H1 (cell line): Measurements from ENCODE around the gene EIF3B.

ENCODE experiments used
- ATF3 ChIP-seq: IDR thresholded peaks from 2 replicates; pipeline ENCODE4 v1.6.1; 2011; ENCODE audit warnings: low read depth, mild to moderate bottlenecking, low read length; ENCODE audit not compliant: insufficient read depth
- BACH1 ChIP-seq: IDR thresholded peaks from 2 replicates; pipeline ENCODE4 v1.6.1; 2012; ENCODE audit warnings: low read length, improper control_type of control experiment
- CREB1 ChIP-seq: IDR thresholded peaks from 2 replicates; pipeline ENCODE4 v1.6.1; 2012; ENCODE audit warnings: inconsistent platforms
- EZH2 ChIP-seq: fragments of 200-600 bp; sonication (generic); IDR thresholded peaks from 2 replicates; pipeline ENCODE4 v1.7.1; 2012; ENCODE audit warnings: low read depth, mild to moderate bottlenecking, moderate library complexity, low read length, inconsistent platforms; ENCODE audit not compliant: severe bottlenecking
- KDM1A ChIP-seq: fragments of 200-600, 300-600 bp; sonication (generic); IDR thresholded peaks from 2 replicates; pipeline ENCODE4 v1.7.1; 2016; ENCODE audit warnings: mild to moderate bottlenecking, low read length, borderline replicate concordance
- POLR2A ChIP-seq, 2 experiments: IDR thresholded peaks; 1 replicate in 1 of 2; 2 replicates in 1 of 2; pipeline ENCODE4 v1.6.1; 2011; ENCODE audit warnings: low read depth in 2 of 2, low read length in 2 of 2, mild to moderate bottlenecking in 2 of 2; ENCODE audit errors: control extremely low read depth in 1 of 2
- POLR2AphosphoS5 ChIP-seq: IDR thresholded peaks from 2 replicates; pipeline ENCODE4 v1.6.1; 2011; ENCODE audit warnings: low read depth, low read length
- RAD21 ChIP-seq, 2 experiments: IDR thresholded peaks in 1 of 2; conservative IDR thresholded peaks in 1 of 2; 2 replicates each; pipeline ENCODE4 v1.6.1; 2011; ENCODE audit warnings: low read depth in 2 of 2, low read length in 2 of 2, improper control_type of control experiment in 1 of 2, inconsistent platforms in 1 of 2, mild to moderate bottlenecking in 1 of 2, moderate library complexity in 1 of 2
- SIRT6 ChIP-seq: IDR thresholded peaks from one replicate; pipeline ENCODE4 v1.7.1; 2012; ENCODE audit warnings: low read length, inconsistent platforms
- SP1 ChIP-seq: IDR thresholded peaks from 2 replicates; pipeline ENCODE4 v1.6.1; 2011; ENCODE audit warnings: low read depth, low read length
- TCF12 ChIP-seq: IDR thresholded peaks from 2 replicates; pipeline ENCODE4 v1.6.1; 2011; ENCODE audit warnings: low read depth, mild to moderate bottlenecking, low read length
- YY1 ChIP-seq: IDR thresholded peaks from 2 replicates; pipeline ENCODE4 v1.6.1; 2011; ENCODE audit warnings: low read depth, mild to moderate bottlenecking, low read length
- TF ChIP-seq, protein P1 (sequence below), 3 experiments: IDR thresholded peaks; 1 replicate in 2 of 3; 2 replicates in 1 of 3; pipeline versions ENCODE4 v1.5.1 to v1.6.1; 2011; ENCODE audit warnings: low read length in 3 of 3, mild to moderate bottlenecking in 3 of 3, inconsistent platforms in 2 of 3, low read depth in 1 of 3, moderate library complexity in 1 of 3; ENCODE audit not compliant: insufficient read depth in 1 of 3; ENCODE audit errors: control extremely low read depth in 1 of 3
- TF ChIP-seq, protein P2 (sequence below): IDR thresholded peaks from 2 replicates; pipeline ENCODE4 v1.6.1; 2012; ENCODE audit warnings: inconsistent platforms

DNA sequence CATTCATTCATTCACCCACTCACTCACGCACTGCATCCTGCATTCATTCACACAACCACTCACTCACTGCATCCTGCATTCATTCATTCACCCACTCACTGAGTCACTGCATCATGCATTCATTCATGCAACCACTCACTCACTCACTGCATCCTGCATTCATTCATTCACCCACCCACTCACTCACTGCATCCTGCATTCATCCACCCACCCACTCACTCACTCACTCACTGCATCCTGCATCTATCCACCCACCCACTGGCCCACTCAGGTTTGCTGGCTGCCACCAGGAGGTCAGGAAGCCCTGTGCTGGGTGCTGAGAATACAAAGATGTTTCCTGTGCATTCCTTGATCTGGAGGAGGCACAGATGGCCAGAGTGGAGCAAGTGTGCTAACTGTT, 38.0 kb upstream of the EIF3B start:
- no peak for TF ChIP-seq RAD21 (IDR thresholded peaks at IDR 0.05 in 1 of 2, conservative IDR thresholded peaks at IDR 0.05 in 1 of 2; ENCODE audit: low read depth in 2 of 2, low read length in 2 of 2)
- no peak for TF ChIP-seq ATF3
- TF ChIP-seq EZH2 = no peak
- no peak for TF ChIP-seq KDM1A
- no peak for TF ChIP-seq SIRT6
- TF ChIP-seq TCF12 = no peak
- TF ChIP-seq POLR2AphosphoS5 = no peak
- no peak for TF ChIP-seq YY1
- no peak for TF ChIP-seq SP1
- TF ChIP-seq, protein P1, sequence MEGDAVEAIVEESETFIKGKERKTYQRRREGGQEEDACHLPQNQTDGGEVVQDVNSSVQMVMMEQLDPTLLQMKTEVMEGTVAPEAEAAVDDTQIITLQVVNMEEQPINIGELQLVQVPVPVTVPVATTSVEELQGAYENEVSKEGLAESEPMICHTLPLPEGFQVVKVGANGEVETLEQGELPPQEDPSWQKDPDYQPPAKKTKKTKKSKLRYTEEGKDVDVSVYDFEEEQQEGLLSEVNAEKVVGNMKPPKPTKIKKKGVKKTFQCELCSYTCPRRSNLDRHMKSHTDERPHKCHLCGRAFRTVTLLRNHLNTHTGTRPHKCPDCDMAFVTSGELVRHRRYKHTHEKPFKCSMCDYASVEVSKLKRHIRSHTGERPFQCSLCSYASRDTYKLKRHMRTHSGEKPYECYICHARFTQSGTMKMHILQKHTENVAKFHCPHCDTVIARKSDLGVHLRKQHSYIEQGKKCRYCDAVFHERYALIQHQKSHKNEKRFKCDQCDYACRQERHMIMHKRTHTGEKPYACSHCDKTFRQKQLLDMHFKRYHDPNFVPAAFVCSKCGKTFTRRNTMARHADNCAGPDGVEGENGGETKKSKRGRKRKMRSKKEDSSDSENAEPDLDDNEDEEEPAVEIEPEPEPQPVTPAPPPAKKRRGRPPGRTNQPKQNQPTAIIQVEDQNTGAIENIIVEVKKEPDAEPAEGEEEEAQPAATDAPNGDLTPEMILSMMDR (IDR thresholded peaks at IDR 0.05; ENCODE audit: control extremely low read depth in 1 of 3, insufficient read depth in 1 of 3, low read depth in 1 of 3, low read length in 3 of 3) = no peak
- no peak for TF ChIP-seq POLR2A (IDR thresholded peaks at IDR 0.05; ENCODE audit: control extremely low read depth in 1 of 2, low read depth in 2 of 2, low read length in 2 of 2)
- TF ChIP-seq, protein P2, sequence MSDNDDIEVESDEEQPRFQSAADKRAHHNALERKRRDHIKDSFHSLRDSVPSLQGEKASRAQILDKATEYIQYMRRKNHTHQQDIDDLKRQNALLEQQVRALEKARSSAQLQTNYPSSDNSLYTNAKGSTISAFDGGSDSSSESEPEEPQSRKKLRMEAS = no peak
- TF ChIP-seq CREB1 = no peak
- no peak for TF ChIP-seq BACH1
